ENCODE results near the gene USP53. TPM values are rescaled to one million over a fixed set of nuclear protein-coding genes. Genes with fewer than 3 reads are reported as not detected.

Gene USP53
- total and polyA plus RNA-seq, 2 donors (not counting 3 experiments of a cell fraction or from before 2014, with no cell fraction given): 7.8 to 22.8 TPM

GRCh38 chr4:119300101-119300978 is 87.8 kb downstream of the USP53 start:
- H3K9me1 ChIP-seq (replicated peaks; ENCODE audit: control insufficient read depth, extremely low read depth, insufficient read depth, low read length): no peaks in the 10 kb centered on the region
- H3K79me2 ChIP-seq (ENCODE audit: control insufficient read depth, insufficient read depth, low read length): peaks cover 25% of the 10 kb centered on the region
- peak overlapping the region; percentile 49 to 82 (median 76) for H3K4me3 ChIP-seq (replicated peaks in 1 of 3; ENCODE audit: insufficient read depth in 1 of 3, low read depth in 1 of 3, low read length in 3 of 3)
- H3K27me3 ChIP-seq (ENCODE audit: control insufficient read depth in 2 of 2, insufficient read depth in 2 of 2, low read length in 2 of 2): no peaks in the 10 kb centered on the region
- dilution Hi-C loops (cut with MboI; ENCODE audit: extremely low pct_ligation_motif_present, low sequenced_read_pairs) (no loop called here), intact Hi-C loops (cut with micrococcal nuclease) (loop anchor here (1.0 to 10.0 kb wide), 3 partner anchors 87 to 258 kb away; no protein-coding TSS in a partner anchor)
- TF ChIP-seq POLR2A (IDR thresholded peaks at IDR 0.05; ENCODE audit: low read depth, low read length) (peak; percentile 78), POLR2AphosphoS5 (IDR thresholded peaks at IDR 0.05; ENCODE audit: insufficient read depth, low read depth, low read length) (peak; percentile 88), GATA2 (IDR thresholded peaks at IDR 0.05; ENCODE audit: insufficient read depth, insufficient read length, low read depth, low read length) (no peak), EZH2 (IDR thresholded peaks at IDR 0.05; ENCODE audit: borderline replicate concordance, low read depth, low read length, severe bottlenecking) (no peak), FOS (IDR thresholded peaks at IDR 0.05; ENCODE audit: borderline replicate concordance, insufficient read depth, low read length) (no peak), MYC (IDR thresholded peaks at IDR 0.05; ENCODE audit: low read depth, low read length) (no peak)
- TF ChIP-seq, protein P1, sequence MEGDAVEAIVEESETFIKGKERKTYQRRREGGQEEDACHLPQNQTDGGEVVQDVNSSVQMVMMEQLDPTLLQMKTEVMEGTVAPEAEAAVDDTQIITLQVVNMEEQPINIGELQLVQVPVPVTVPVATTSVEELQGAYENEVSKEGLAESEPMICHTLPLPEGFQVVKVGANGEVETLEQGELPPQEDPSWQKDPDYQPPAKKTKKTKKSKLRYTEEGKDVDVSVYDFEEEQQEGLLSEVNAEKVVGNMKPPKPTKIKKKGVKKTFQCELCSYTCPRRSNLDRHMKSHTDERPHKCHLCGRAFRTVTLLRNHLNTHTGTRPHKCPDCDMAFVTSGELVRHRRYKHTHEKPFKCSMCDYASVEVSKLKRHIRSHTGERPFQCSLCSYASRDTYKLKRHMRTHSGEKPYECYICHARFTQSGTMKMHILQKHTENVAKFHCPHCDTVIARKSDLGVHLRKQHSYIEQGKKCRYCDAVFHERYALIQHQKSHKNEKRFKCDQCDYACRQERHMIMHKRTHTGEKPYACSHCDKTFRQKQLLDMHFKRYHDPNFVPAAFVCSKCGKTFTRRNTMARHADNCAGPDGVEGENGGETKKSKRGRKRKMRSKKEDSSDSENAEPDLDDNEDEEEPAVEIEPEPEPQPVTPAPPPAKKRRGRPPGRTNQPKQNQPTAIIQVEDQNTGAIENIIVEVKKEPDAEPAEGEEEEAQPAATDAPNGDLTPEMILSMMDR (IDR thresholded peaks at IDR 0.05; ENCODE audit: extremely low read depth in 1 of 2, insufficient read depth in 1 of 2, low read depth in 1 of 2, low read length in 2 of 2): peak in 1 of 2 donors; percentile 1
- TF ChIP-seq, protein P2, sequence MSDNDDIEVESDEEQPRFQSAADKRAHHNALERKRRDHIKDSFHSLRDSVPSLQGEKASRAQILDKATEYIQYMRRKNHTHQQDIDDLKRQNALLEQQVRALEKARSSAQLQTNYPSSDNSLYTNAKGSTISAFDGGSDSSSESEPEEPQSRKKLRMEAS (IDR thresholded peaks at IDR 0.05; ENCODE audit: insufficient read depth, insufficient read length): peak; percentile 1
- H3K27ac ChIP-seq (ENCODE audit: insufficient read depth, low read depth, low read length): peak overlapping the region; percentile 60
- peak; percentile 89 for DNase-seq (ENCODE audit: low read depth, low spot score)
- H4K20me1 ChIP-seq (replicated peaks; ENCODE audit: control insufficient read depth, extremely low read depth, insufficient read depth, low read length): no peaks in the 10 kb centered on the region
- peaks cover 0 to 3% of the 10 kb centered on the region in 2 experiments for H3K36me3 ChIP-seq (ENCODE audit: control insufficient read depth in 2 of 2, extremely low read depth in 1 of 2, insufficient read depth in 2 of 2, low read length in 2 of 2)
- ChIA-PET POLR2A (interaction anchor here (2.3 kb wide), 1 partner anchor 88 kb away, joined by 9 read pairs; the partner anchor contains the start of gene USP53), CTCF (interaction anchor here (0.8 to 2.0 kb wide), 13 partner anchors 14 to 756 kb away, joined by 3 to 13 read pairs (median 5); partner anchors contain the start of genes PDE5A and USP53)
- peak; percentile 78 for FAIRE-seq
- BruUV-seq (replicated peaks): TSS peak; percentile 35
- peaks cover 12% of the 10 kb centered on the region for H3K4me1 ChIP-seq (ENCODE audit: control insufficient read depth, extremely low read depth, insufficient read depth, low read length)
- H3K9ac ChIP-seq (replicated peaks; ENCODE audit: extremely low read depth, insufficient read depth, low read length): peak overlapping the region; percentile 73
- peak overlapping the region; percentile 99 for H2AFZ ChIP-seq (ENCODE audit: low read depth, low read length)
- peak overlapping the region; percentile 86 for H3K4me2 ChIP-seq (ENCODE audit: insufficient read depth, low read length)
- no peaks in the 10 kb centered on the region for H3K9me3 ChIP-seq (replicated peaks; ENCODE audit: control insufficient read depth, insufficient read depth, low read length)
